OCI-LY1 (cell line): ENCODE results near the gene FGF9.

Experiments used
- H2AFZ ChIP-seq: fragments of 200-600 bp; sonication (generic), shearing (Covaris generic); 2 replicates; pipeline ENCODE4 v1.6.0; 2014; ENCODE audit warnings: antibody characterized with exemption, mild to moderate bottlenecking, low read length
- H3F3A ChIP-seq: fragments of 200-600 bp; sonication (generic), shearing (Covaris generic); 2 replicates; pipeline ENCODE4 v1.6.0; 2014; ENCODE audit warnings: mild to moderate bottlenecking, antibody characterized with exemption, low read length, moderate library complexity; ENCODE audit not compliant: insufficient read depth
- H3K27ac ChIP-seq: fragments of 200-600 bp; sonication (generic); 2 replicates; pipeline ENCODE4 v1.5.1; 2014; ENCODE audit warnings: low read length, mixed run types, mild to moderate bottlenecking, low read depth; ENCODE audit not compliant: poor library complexity, severe bottlenecking
- H3K27me3 ChIP-seq: fragments of 200-600 bp; sonication (generic); 2 replicates; pipeline ENCODE4 v1.6.0; 2014; ENCODE audit warnings: antibody characterized with exemption, mild to moderate bottlenecking, low read length, moderate library complexity; ENCODE audit not compliant: insufficient read depth
- H3K36me3 ChIP-seq: fragments of 200-600 bp; sonication (generic); 2 replicates; pipeline ENCODE4 v1.6.1; 2014; ENCODE audit warnings: mild to moderate bottlenecking, antibody characterized with exemption, low read length, moderate library complexity, mixed read lengths; ENCODE audit not compliant: insufficient read depth
- H3K4me1 ChIP-seq: fragments of 200-600 bp; sonication (generic); 2 replicates; pipeline ENCODE4 v1.5.1; 2014; ENCODE audit warnings: mild to moderate bottlenecking, low read length, moderate library complexity; ENCODE audit not compliant: insufficient read depth, severe bottlenecking
- H3K4me2 ChIP-seq: fragments of 200-600 bp; sonication (generic), shearing (Covaris generic); 2 replicates; pipeline ENCODE4 v1.6.1; 2014; ENCODE audit warnings: low read length
- H3K4me3 ChIP-seq: fragments of 200-600 bp; sonication (generic); 2 replicates; pipeline ENCODE4 v1.5.1; 2014; ENCODE audit warnings: low read length, low read depth, mild to moderate bottlenecking, mixed read lengths; ENCODE audit not compliant: poor library complexity, severe bottlenecking
- H3K79me2 ChIP-seq: fragments of 200-600 bp; shearing (Covaris generic); 2 replicates; pipeline ENCODE4 v1.6.1; 2016; ENCODE audit warnings: mixed run types, low read length, mixed read lengths; ENCODE audit not compliant: insufficient read depth
- H3K9ac ChIP-seq: fragments of 200-600 bp; sonication (generic), shearing (Covaris generic); 2 replicates; pipeline ENCODE4 v1.6.1; 2014; ENCODE audit warnings: mild to moderate bottlenecking, low read length, mixed read lengths
- H3K9me2 ChIP-seq: fragments of 200-600 bp; sonication (generic), shearing (Covaris generic); 2 replicates; pipeline ENCODE4 v1.6.1; 2014; ENCODE audit warnings: low read depth, mild to moderate bottlenecking, low read length, mixed read lengths
- H3K9me3 ChIP-seq: fragments of 200-600 bp; shearing (Covaris generic); 2 replicates; pipeline ENCODE4 v1.6.1; 2014; ENCODE audit warnings: low read length, mixed read lengths
- H4K20me1 ChIP-seq: fragments of 200-600 bp; sonication (generic), shearing (Covaris generic); 2 replicates; pipeline ENCODE4 v1.6.0; 2016; ENCODE audit warnings: mild to moderate bottlenecking, low read length; ENCODE audit not compliant: insufficient read depth
- EZH2 ChIP-seq: fragments of 200-600 bp; sonication (generic), shearing (Covaris generic); IDR thresholded peaks from 2 replicates; pipeline ENCODE4 v1.8.0; 2017; ENCODE audit warnings: borderline replicate concordance, mixed run types, mild to moderate bottlenecking, antibody characterized with exemption, low read length, moderate library complexity, mixed read lengths
- TF ChIP-seq, protein P1 (sequence below): fragments of 200-600 bp; sonication (generic), shearing (Covaris generic); IDR thresholded peaks from 2 replicates; pipeline ENCODE4 v1.5.1; 2017; ENCODE audit warnings: mild to moderate bottlenecking, antibody characterized with exemption, low read length, moderate library complexity, mixed read lengths

The FGF9 gene

DNA sequence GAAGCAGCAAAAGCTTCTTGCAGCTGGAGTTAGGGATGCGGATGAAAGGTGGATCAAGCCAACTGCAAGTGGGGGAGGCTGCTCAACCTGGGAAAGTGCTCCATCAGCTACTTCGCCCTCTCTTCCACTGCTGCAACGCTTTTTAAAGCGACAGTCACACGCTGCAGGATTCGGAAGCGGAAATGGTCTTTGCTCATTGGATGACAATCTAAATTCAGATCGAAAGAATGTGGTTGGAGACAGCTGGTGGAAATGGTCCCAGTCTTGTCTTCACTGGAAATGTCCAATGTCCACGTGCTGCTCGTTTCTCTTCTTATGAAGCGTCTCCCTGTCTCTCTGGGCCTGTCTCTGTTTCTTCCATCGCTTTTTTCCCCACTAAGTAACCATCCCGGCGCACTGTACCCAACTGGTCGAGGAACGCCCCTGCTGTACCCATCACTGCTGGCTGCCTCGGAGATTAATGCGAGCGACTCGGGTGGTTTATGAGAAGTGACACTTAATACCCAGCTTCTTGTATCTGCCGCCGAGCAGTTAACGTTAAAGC is 2.1 kb upstream of the FGF9 start:
- TF ChIP-seq, protein P1, sequence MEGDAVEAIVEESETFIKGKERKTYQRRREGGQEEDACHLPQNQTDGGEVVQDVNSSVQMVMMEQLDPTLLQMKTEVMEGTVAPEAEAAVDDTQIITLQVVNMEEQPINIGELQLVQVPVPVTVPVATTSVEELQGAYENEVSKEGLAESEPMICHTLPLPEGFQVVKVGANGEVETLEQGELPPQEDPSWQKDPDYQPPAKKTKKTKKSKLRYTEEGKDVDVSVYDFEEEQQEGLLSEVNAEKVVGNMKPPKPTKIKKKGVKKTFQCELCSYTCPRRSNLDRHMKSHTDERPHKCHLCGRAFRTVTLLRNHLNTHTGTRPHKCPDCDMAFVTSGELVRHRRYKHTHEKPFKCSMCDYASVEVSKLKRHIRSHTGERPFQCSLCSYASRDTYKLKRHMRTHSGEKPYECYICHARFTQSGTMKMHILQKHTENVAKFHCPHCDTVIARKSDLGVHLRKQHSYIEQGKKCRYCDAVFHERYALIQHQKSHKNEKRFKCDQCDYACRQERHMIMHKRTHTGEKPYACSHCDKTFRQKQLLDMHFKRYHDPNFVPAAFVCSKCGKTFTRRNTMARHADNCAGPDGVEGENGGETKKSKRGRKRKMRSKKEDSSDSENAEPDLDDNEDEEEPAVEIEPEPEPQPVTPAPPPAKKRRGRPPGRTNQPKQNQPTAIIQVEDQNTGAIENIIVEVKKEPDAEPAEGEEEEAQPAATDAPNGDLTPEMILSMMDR = no peak
- no peak for TF ChIP-seq EZH2
- H3K4me2 ChIP-seq = peak overlapping the region; percentile 76
- peak overlapping the region; percentile 60 for H3K4me3 ChIP-seq
- no peaks in the 10 kb centered on the region for H3K79me2 ChIP-seq
- H3K4me1 ChIP-seq = peaks cover 33% of the 10 kb centered on the region
- no peaks in the 10 kb centered on the region for H3F3A ChIP-seq
- no peak overlapping the region for H3K27ac ChIP-seq
- H3K9me3 ChIP-seq = no peaks in the 10 kb centered on the region
- peaks cover 8% of the 10 kb centered on the region; the same call in 1 of the 2 replicates for H3K27me3 ChIP-seq
- H3K9me2 ChIP-seq = no peaks in the 10 kb centered on the region
- no peaks in the 10 kb centered on the region for H3K36me3 ChIP-seq
- H2AFZ ChIP-seq = no peak overlapping the region
- H4K20me1 ChIP-seq = no peaks in the 10 kb centered on the region
- no peak overlapping the region; the same call in 1 of the 2 replicates for H3K9ac ChIP-seq

- peak overlapping the region; percentile 62 for H3K9ac ChIP-seq
These were observed 629 bp upstream of the FGF9 start for GRCh38 chr13:21670006-21670882.

GRCh38 chr13:21671620-21672286 is 880 bp downstream of the FGF9 start:
- H3K4me1 ChIP-seq = peaks cover 43% of the 10 kb centered on the region
- H3K9ac ChIP-seq = no peak overlapping the region
- no peaks in the 10 kb centered on the region for H3K36me3 ChIP-seq
- H2AFZ ChIP-seq = no peak overlapping the region
- peak overlapping the region; percentile 60 for H3K4me3 ChIP-seq
- TF ChIP-seq EZH2 = no peak
- TF ChIP-seq, protein P1 = no peak
- H3K27ac ChIP-seq = no peak overlapping the region
- no peaks in the 10 kb centered on the region for H3F3A ChIP-seq
- peak overlapping the region; percentile 76 for H3K4me2 ChIP-seq
- no peaks in the 10 kb centered on the region for H3K9me3 ChIP-seq
- peaks cover 8% of the 10 kb centered on the region; the same call in 1 of the 2 replicates for H3K27me3 ChIP-seq
- no peaks in the 10 kb centered on the region for H3K79me2 ChIP-seq
- no peaks in the 10 kb centered on the region for H4K20me1 ChIP-seq
- no peaks in the 10 kb centered on the region for H3K9me2 ChIP-seq

More at GRCh38 chr13:21670006-21670882, 629 bp upstream of the FGF9 start:
- peak overlapping the region; percentile 76 for H3K4me2 ChIP-seq
- H3K4me3 ChIP-seq = peak overlapping the region; percentile 60
- no peak overlapping the region for H3K27ac ChIP-seq
- H3K79me2 ChIP-seq = no peaks in the 10 kb centered on the region
- H4K20me1 ChIP-seq = no peaks in the 10 kb centered on the region
- peak overlapping the region; percentile 40; the same call in 1 of the 2 replicates for H2AFZ ChIP-seq
- no peaks in the 10 kb centered on the region for H3F3A ChIP-seq
- no peaks in the 10 kb centered on the region for H3K36me3 ChIP-seq
- H3K4me1 ChIP-seq = peaks cover 41% of the 10 kb centered on the region
- no peaks in the 10 kb centered on the region for H3K9me3 ChIP-seq
- no peaks in the 10 kb centered on the region for H3K9me2 ChIP-seq
- H3K27me3 ChIP-seq = peaks cover 8% of the 10 kb centered on the region; the same call in 1 of the 2 replicates
- TF ChIP-seq, protein P1 = peak; percentile 41
- no peak for TF ChIP-seq EZH2
